Brain microvascular endothelial cell (primary cell): Measurements from ENCODE around the gene ZNF346.
"Not testable (repeated sequence)": the region's sequence is repeated elsewhere in the genome, so short reads cannot be mapped to it uniquely, and the experiment has no call there.

Experiments
- DNase-seq: peaks from one replicate; pipeline ENCODE4 v3.0.0-alpha.2; 2020
- H3K27ac ChIP-seq: fragments of 250-450 bp; sonication (Bioruptor Pico); 2 replicates; pipeline ENCODE4 v1.5.1; 2020; ENCODE audit warnings: mild to moderate bottlenecking, moderate library complexity
- H3K27me3 ChIP-seq: fragments of 250-450 bp; sonication (Bioruptor Pico); replicated peaks from 2 replicates; pipeline ENCODE4 v1.5.1; 2020; ENCODE audit warnings: mild to moderate bottlenecking
- H3K36me3 ChIP-seq: fragments of 250-450 bp; sonication (Bioruptor Pico); replicated peaks from 2 replicates; pipeline ENCODE4 v1.5.1; 2020; ENCODE audit warnings: mild to moderate bottlenecking
- H3K4me3 ChIP-seq: 2 replicates; pipeline ENCODE4 v1.5.1; 2011; ENCODE audit warnings: low read depth, mild to moderate bottlenecking, control low read depth, low read length, moderate library complexity
- in situ Hi-C: cut with HindIII; loops from 2 replicates; pipeline ENCODE4 v1.10.0; 2017; ENCODE audit warnings: low sequenced_read_pairs, low pct_ligation_motif_present
- TF ChIP-seq, protein P1 (sequence below): IDR thresholded peaks from 2 replicates; pipeline ENCODE4 v1.5.1; 2011; ENCODE audit warnings: low read depth, mild to moderate bottlenecking, moderate library complexity, low read length, control low read depth, inconsistent platforms; ENCODE audit errors: missing control alignments

ZNF346 gene

DNA sequence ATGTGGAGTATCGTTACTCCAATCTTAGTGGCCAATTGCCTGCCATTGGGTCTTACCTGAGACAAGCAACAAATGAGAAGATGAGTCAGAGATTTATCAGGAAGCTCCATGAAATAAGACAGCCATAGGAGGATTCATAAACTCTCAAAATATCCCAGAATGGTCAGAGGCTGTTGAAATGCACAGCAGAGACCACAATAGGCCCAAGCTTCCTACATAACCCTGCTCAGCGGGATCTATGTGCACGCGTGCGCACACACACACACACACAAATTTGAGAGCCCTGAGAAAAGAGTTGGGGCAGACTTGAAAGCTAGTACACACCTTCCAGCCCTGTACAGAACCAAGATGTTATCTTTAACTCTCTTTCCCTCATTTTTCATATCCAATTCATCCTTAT lies 25.7 kb upstream of the ZNF346 start:
- Histone ChIP-seq H3K27ac (no peak overlapping the region), H3K27me3 (no peaks in the 10 kb centered on the region), H3K4me3 (no peak overlapping the region), H3K36me3 (no peaks in the 10 kb centered on the region)
- TF ChIP-seq, protein P1, sequence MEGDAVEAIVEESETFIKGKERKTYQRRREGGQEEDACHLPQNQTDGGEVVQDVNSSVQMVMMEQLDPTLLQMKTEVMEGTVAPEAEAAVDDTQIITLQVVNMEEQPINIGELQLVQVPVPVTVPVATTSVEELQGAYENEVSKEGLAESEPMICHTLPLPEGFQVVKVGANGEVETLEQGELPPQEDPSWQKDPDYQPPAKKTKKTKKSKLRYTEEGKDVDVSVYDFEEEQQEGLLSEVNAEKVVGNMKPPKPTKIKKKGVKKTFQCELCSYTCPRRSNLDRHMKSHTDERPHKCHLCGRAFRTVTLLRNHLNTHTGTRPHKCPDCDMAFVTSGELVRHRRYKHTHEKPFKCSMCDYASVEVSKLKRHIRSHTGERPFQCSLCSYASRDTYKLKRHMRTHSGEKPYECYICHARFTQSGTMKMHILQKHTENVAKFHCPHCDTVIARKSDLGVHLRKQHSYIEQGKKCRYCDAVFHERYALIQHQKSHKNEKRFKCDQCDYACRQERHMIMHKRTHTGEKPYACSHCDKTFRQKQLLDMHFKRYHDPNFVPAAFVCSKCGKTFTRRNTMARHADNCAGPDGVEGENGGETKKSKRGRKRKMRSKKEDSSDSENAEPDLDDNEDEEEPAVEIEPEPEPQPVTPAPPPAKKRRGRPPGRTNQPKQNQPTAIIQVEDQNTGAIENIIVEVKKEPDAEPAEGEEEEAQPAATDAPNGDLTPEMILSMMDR, result no peak
- DNase-seq, result no peak
- in situ Hi-C loops, result no loop called here

DNA sequence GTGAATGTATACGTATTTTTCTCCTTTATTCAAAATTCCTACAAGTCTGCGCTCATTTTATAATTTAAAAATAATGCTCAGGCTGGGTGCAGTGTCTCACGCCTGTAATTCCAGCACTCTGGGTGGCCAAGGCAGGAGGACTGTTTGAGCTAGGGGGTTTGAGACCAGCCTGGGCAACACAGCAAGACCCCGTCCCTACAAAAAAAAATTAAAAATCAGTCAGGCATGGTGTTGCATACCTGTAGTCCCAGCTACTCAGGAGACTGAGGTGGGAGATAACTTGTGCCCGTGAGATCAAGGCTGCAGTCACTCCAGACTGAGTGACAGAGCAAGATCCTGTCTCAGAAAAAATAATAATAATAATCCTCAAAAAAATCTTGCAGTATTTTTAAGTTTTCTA lies 23.7 kb upstream of the ZNF346 start:
- no peak for DNase-seq
- Histone ChIP-seq H3K27ac (no peak overlapping the region), H3K36me3 (no peaks in the 10 kb centered on the region), H3K27me3 (no peaks in the 10 kb centered on the region), H3K4me3 (no peak overlapping the region)
- in situ Hi-C loops, result no loop called here
- TF ChIP-seq, protein P1, result no peak

DNA sequence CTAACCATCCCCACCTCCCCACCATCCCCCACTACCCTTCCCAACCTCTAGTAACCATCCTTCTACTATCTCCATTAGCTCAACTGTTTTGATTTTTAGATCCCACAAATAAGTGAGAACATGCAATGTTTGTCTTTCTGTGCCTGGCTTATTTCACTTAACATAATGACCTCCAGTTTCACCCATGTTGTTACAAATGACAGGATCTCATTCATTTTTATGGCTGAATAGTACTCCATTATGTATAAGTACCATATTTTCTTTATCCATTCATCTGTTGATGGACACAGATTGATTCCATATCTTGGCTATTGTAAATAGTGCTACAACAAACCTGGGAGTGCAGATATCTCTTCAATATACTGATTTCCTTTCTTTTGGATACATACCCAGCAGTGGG lies 23.0 kb upstream of the ZNF346 start:
- not testable (repeated sequence) for DNase-seq

DNA sequence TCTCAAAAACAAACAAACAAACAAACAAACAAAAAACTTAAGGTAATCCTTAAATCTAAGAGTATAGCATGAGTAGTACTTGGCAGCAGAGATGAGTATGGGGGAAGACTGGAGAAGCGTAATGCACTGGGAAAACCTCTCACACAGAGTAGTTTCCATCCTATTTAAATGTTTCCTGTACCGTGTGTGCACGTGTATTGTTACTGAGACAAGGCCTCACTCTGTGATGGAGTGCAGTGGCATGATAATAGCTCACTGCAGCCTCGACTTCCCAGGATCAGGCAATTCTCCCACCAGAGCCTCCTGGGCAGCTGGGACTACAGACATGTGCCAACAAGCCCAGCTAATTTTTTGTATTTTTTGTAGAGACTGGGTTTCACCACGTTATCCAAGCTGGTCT lies 18.8 kb upstream of the ZNF346 start:
- Histone ChIP-seq H3K27ac (no peak overlapping the region), H3K4me3 (no peak overlapping the region), H3K27me3 (no peaks in the 10 kb centered on the region), H3K36me3 (no peaks in the 10 kb centered on the region)
- no peak for DNase-seq
- TF ChIP-seq, protein P1, result no peak
- in situ Hi-C loops, result no loop called here

More for the DNA sequence above, 23.0 kb upstream of the ZNF346 start:
- H3K27me3 ChIP-seq, H3K36me3 ChIP-seq, H3K4me3 ChIP-seq, H3K27ac ChIP-seq, in situ Hi-C loops: not testable (repeated sequence)

DNA sequence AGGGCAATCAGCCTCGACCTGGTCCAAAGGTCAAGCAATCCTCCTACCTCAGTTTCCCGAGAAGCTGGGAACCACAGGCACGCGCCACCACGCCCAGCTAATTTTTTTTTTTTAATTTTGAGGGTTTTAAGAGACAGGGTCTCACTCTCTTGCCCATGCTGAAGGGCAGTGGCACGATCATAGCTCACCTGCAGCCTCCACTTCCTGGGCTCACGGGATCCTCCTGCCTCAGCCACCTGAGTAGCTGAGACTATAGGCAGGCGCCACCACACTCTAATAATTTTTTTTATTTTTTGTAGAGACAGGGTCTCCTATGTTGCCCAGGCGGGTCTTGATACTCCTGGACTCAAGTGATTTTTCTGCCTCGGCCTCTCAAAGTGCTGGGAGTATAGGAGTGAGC lies 17.5 kb upstream of the ZNF346 start:
- in situ Hi-C loops, result no loop called here
- no peak for DNase-seq
- H3K27ac ChIP-seq, result no peak overlapping the region
- TF ChIP-seq, protein P1, result no peak
- H3K27me3 ChIP-seq, result no peaks in the 10 kb centered on the region
- H3K4me3 ChIP-seq, result no peak overlapping the region
- no peaks in the 10 kb centered on the region for H3K36me3 ChIP-seq

DNA sequence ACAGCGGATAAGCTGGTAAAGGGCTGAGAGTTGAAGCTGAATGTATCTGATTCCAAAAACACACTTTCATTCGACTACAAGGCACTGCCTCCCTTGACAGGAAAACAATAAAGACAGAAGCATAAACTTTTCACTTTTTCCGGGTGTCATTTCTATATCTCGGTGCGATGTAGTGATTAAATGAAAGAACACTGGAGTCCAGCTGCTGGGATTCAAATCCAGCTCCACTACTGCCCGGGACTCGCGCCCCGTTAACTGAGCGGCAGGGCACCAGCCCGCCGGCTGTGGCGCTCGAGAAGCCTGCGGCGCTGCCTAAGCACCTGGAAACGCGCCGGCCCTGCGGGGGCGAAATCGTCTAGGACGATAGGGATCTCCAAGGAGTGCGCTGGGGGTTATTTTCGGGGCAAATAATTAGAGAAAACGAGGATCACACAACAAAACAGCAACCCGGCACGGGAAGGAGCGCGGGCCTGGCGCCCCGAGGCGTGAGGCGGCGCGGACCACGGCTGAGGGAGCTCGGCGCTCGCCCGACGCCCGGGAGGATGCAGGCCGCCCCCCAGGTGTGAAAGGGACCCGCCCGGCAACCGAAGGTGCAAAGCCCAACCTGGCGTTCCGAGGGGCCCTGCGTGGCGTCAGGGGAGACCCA lies 16.8 kb upstream of the ZNF346 start:
- peak overlapping the region; percentile 94 for H3K4me3 ChIP-seq
- TF ChIP-seq, protein P1, result peak; percentile 74
- in situ Hi-C loops, result no loop called here
- DNase-seq, result peak; percentile 52
- no peaks in the 10 kb centered on the region for H3K27me3 ChIP-seq
- peak overlapping the region; percentile 91 for H3K27ac ChIP-seq
- no peaks in the 10 kb centered on the region for H3K36me3 ChIP-seq
